GM13976 (cell line): ENCODE results near the gene ZFYVE28.

Experiments used
- DNase-seq: peaks from one replicate; pipeline ENCODE4 v3.0.0; 2012; ENCODE audit warnings: low spot score
- CTCF ChIP-seq: IDR thresholded peaks from 2 replicates; pipeline ENCODE4 v1.5.1; 2012; ENCODE audit warnings: borderline replicate concordance, mild to moderate bottlenecking; ENCODE audit not compliant: insufficient read depth; ENCODE audit errors: extremely low read depth, missing control alignments, control extremely low read depth
- in situ Hi-C: fragments of 300-500 bp; cut with MboI; formaldehyde crosslinking; loops from one replicate; pipeline ENCODE4 v1.12.0; 2022; ENCODE audit warnings: low sequenced_read_pairs, mixed read lengths, inconsistent platforms; ENCODE audit not compliant: unreplicated experiment

ZFYVE28 gene

GRCh38 chr4:2247128-2248043 lies 171.1 kb downstream of the ZFYVE28 start:
- no peak for TF ChIP-seq CTCF
- in situ Hi-C loops = no loop called here
- DNase-seq = peak; percentile 15

- TF ChIP-seq CTCF = no peak
- in situ Hi-C loops = no loop called here
- peak; percentile 21 for DNase-seq
Measured at GRCh38 chr4:2246384-2247127, 171.9 kb downstream of the ZFYVE28 start.

- TF ChIP-seq CTCF = no peak
- in situ Hi-C loops = no loop called here
- peak; percentile 5 for DNase-seq
Measured at GRCh38 chr4:2245787-2246275, 172.6 kb downstream of the ZFYVE28 start.

- DNase-seq = peak; percentile 6
- TF ChIP-seq CTCF = no peak
- in situ Hi-C loops = no loop called here
Measured at GRCh38 chr4:2245057-2245786, 173.2 kb downstream of the ZFYVE28 start.

DNA sequence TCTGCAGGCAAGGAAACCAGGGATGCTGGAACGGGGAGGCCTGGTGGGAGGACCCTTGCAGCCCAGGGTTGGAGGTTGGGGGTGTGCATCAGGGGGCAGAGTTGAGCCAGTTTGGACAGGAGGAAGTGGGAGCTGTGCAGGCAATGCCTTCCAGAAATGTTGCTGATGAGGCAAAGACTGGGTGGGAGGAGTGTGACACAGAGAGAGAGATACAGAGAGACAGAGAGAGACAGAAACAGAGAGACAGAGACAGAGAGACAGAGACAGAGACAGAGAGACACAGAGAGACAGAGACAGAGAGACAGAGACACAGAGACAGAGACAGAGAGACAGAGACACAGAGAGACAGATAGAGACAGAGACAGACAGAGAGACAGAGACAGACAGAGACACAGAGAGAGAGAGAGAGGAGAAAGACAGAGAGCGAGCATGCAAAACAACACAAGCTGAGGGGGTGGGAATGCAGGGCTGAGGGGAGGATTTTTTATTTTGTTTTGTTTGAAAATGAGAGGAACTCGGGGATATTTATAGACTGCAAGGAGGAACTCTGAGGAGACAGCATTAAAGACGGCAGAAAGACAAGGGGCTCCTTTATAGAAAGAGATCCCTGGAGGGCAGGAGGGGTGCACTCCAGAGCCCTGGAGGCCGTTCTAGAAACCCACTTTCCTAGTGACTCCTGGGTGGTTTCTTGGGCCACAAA lies 174.6 kb downstream of the ZFYVE28 start:
- peak; percentile 59 for TF ChIP-seq CTCF
- in situ Hi-C loops = no loop called here
- DNase-seq = peak; percentile 53
